Endothelial cell of umbilical vein (primary cell): ENCODE measurements around the gene ATP8B2.

Experiments used
- CTCF ChIP-seq, 2 donors: IDR thresholded peaks; 1 replicate in 1 of 2; 2 replicates in 1 of 2; pipeline ENCODE4 v1.5.1; 2011; ENCODE audit warnings: low read length in 2 of 2, mild to moderate bottlenecking in 2 of 2, moderate library complexity in 2 of 2, control low read depth in 1 of 2, inconsistent platforms in 1 of 2, low read depth in 1 of 2; ENCODE audit not compliant: insufficient read depth in 1 of 2; ENCODE audit errors: extremely low read depth in 1 of 2
- MAX ChIP-seq: IDR thresholded peaks from 2 replicates; pipeline ENCODE4 v1.6.1; 2011; ENCODE audit not compliant: insufficient read depth, insufficient read length
- MYC ChIP-seq: IDR thresholded peaks from one replicate; pipeline ENCODE4 v1.6.1; 2011; ENCODE audit warnings: mild to moderate bottlenecking, low read depth, low read length

GRCh38 chr1:154342132-154342531 is 16.8 kb downstream of the ATP8B2 start:
- no peak for TF ChIP-seq MYC
- TF ChIP-seq MAX, result no peak
- TF ChIP-seq CTCF (IDR thresholded peaks at IDR 0.05; ENCODE audit: extremely low read depth in 1 of 2, insufficient read depth in 1 of 2, low read depth in 1 of 2, low read length in 2 of 2), result no peak
